Measurements from ENCODE around the gene PUS3.
A peak's percentile ranks its signal among the peaks of the same experiment; 100 is the strongest.

Gene PUS3

DNA sequence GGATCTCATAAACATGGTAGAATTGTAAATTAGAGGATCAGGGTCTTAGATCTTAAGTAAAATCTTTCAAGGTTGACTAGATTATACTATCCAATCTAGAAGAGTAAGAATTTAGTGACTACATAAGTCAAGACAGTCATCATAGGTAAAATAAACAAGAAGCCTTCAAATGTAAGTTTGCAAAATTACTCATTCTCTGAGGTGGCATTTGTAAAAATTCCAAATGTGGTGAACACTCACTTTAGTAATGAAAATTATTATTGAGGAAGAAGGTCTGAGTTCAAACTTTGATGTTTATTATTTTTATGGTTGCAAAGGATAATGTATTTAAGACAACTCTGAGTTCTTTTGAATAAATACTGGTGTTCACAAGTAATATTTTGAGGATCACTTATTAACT lies 10.9 kb downstream of the PUS3 start:
- TF ChIP-seq, protein P1, sequence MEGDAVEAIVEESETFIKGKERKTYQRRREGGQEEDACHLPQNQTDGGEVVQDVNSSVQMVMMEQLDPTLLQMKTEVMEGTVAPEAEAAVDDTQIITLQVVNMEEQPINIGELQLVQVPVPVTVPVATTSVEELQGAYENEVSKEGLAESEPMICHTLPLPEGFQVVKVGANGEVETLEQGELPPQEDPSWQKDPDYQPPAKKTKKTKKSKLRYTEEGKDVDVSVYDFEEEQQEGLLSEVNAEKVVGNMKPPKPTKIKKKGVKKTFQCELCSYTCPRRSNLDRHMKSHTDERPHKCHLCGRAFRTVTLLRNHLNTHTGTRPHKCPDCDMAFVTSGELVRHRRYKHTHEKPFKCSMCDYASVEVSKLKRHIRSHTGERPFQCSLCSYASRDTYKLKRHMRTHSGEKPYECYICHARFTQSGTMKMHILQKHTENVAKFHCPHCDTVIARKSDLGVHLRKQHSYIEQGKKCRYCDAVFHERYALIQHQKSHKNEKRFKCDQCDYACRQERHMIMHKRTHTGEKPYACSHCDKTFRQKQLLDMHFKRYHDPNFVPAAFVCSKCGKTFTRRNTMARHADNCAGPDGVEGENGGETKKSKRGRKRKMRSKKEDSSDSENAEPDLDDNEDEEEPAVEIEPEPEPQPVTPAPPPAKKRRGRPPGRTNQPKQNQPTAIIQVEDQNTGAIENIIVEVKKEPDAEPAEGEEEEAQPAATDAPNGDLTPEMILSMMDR (IDR thresholded peaks at IDR 0.05; ENCODE audit: low read depth, low read length) = no peak
- no peak for DNase-seq (ENCODE audit: extremely low read depth, low read depth)

DNA sequence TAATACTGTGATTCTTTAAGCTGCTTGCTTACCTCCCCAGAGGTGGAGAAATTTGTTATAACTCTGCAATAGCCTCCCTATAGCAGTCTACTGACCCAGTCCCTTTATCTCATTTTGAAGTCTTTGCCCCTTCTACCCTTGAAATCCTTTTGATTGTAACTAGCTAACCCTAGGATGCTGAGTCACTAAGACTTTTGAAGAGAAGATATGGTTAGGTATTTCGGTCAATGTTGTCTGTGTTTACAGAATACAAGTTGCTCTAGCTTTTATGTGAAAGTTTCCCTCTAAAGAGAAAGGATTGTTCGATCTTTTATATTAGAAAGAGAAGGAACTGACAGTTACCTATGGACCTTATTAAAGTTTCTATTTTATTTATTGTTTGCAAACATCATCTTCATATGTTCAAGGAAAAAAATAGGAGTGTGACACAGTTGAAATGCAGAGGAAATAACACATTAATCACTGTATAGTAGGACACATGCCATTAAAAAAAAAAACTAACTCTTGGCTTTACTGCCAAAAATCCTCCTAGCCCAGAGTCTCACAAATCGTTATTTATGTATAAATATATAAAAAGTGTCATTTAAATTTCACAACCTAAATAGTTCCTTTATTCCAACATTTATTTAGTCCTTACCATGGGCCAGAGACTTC lies 12.4 kb downstream of the PUS3 start:
- TF ChIP-seq, protein P1 (IDR thresholded peaks at IDR 0.05; ENCODE audit: low read depth, low read length) = no peak

DNA sequence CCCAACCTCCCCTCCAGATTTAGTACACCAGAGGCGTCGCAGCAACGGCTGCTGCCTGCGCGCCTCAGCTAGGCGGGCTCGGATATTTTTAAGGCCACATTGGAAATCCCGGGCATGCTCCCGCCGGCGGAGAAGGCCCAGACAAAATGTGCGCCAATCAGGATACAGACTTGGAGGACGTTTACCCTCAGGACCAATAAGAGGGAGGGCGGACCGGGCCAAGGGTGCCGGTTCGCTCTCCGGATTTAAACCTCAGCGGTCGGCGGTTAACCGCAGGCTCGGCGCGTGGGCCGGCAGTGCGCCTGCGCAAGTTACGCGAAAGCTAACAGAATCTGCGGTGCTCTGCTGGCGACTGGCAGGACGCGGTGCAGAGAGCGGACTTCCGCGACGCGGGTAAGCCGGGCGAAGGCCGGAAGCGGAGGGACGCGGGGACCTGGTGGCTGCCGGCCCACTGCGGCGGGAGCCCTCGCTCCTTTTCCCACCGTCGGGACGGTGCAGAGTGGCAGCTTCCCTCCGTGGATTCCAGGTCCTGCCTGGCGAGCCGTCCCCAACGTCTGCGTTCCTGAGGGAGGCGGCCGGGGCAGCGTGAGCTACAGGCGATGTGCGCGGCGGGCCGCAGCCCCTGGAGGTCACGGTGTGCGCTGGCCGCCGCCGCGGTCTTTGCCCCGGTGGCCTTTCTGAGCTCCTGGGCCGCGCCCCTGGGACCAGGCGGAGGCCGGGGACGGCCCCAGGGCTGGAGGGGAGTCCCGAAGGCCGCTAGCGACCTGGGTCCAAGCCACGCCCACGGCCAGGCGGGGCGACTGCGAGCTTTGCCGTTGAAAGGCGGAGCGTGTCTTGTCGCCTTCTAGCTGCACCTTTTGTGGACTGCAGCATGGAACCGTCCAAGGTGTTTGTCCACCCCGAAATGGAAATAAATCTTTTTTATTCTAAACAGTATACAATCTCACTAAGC lies 15.4 kb downstream of the PUS3 start, which contains the start of gene HYLS1:
HYLS1 (plus strand) TSS at position 296 of the 952 bp plus-strand sequence. CDS start 11,701 bp downstream, outside the sequence.
- DNase-seq (ENCODE audit: extremely low read depth, low read depth) = peak; percentile 90
- TF ChIP-seq, protein P1 (IDR thresholded peaks at IDR 0.05; ENCODE audit: low read depth, low read length) = peak; percentile 20

More for the DNA sequence above, 12.4 kb downstream of the PUS3 start:
- DNase-seq (ENCODE audit: extremely low read depth, low read depth) = no peak

GRCh38 chr11:125886997-125887372 lies 16.0 kb downstream of the PUS3 start:
- TF ChIP-seq, protein P1 (IDR thresholded peaks at IDR 0.05; ENCODE audit: low read depth, low read length) = no peak
- no peak for DNase-seq (ENCODE audit: extremely low read depth, low read depth)

DNA sequence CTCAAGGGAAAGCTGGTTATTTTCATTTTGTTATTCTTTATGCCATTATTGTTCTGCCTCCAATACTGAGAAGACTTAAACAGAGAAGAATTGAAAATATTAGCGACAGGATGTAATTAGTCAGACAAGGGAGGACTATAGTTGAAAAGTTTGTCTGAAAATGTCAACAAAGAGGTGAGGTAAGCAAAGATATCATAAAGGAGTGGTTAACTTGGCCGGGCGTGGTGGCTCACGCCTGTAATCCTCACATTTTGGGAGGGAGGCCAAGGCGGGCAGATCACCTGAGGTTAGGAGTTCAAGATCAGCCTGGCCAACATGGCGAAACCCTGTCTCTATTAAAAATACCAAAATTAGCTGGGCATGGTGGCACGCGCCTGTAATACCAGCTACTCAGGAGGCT lies 19.6 kb downstream of the PUS3 start:
- DNase-seq (ENCODE audit: extremely low read depth, low read depth) = no peak
- TF ChIP-seq, protein P1 (IDR thresholded peaks at IDR 0.05; ENCODE audit: low read depth, low read length) = no peak

DNA sequence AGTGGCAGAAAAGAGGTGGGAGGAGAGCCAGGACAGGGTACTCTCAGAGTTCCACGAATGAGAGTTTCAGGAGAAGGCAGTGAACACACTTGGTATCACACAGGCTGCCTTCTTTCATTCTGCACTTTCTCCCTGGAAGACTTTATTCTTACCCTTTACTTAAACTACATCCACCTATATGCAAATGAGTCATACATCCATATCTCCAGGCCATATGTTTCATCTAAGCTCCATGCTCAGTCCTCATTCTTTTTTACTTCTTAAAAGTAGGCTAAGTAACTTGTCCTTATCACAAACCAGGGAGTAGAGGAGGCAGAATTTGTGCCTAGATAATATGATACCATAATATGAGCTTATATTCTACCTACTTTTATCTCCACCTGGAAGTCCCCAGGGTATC lies 21.7 kb downstream of the PUS3 start:
- DNase-seq (ENCODE audit: extremely low read depth, low read depth) = no peak
- TF ChIP-seq, protein P1 (IDR thresholded peaks at IDR 0.05; ENCODE audit: low read depth, low read length) = no peak
